CD4-positive, alpha-beta T cell (primary cell): Measurements from ENCODE around the gene INPP4B. TPM values are rescaled to one million over a fixed set of nuclear protein-coding genes. Genes with fewer than 3 reads are reported as not detected.
A peak's percentile ranks its signal among the peaks of the same experiment; 100 is the strongest.

Source experiments
- ATAC-seq: fragments of 200-7000 bp; cut with Tn5 transposase; one replicate; pipeline ENCODE4 v1.10.0; 2022; ENCODE audit warnings: mild to moderate bottlenecking; ENCODE audit not compliant: poor library complexity
- CTCF ChIA-PET: fragments of 350-600 bp; sonication (Branson Sonifier 250); formaldehyde crosslinking; loops from one replicate; lab custom pipeline; 2021; ENCODE audit warnings: antibody characterized with exemption, inconsistent platforms; lab: Charles Lee
- POLR2A ChIA-PET: fragments of 350-600 bp; sonication (Branson Sonifier 250); formaldehyde crosslinking; loops from one replicate; lab custom pipeline; 2021; ENCODE audit warnings: antibody characterized with exemption, inconsistent platforms; lab: Charles Lee
- DNase-seq, 14 experiments: peaks; one replicate each; pipeline ENCODE4 v3.0.0-alpha.2; 2013 to 2020; ENCODE audit warnings: mixed read lengths in 2 of 14
- H3K27ac ChIP-seq, 2 donors: one replicate each; pipeline versions ENCODE4 v1.5.1 to v1.7.0; 2013; ENCODE audit warnings: low read length in 2 of 2, low read depth in 1 of 2, mild to moderate bottlenecking in 1 of 2
- H3K27me3 ChIP-seq, 2 experiments: 1 replicate in 1 of 2; 2 replicates in 1 of 2; pipeline versions ENCODE4 v1.6.1 to v1.7.0; 2013; ENCODE audit warnings: low read length in 2 of 2, control low read depth in 1 of 2, mild to moderate bottlenecking in 1 of 2, moderate library complexity in 1 of 2; ENCODE audit not compliant: insufficient read depth in 2 of 2, control insufficient read depth in 1 of 2
- H3K36me3 ChIP-seq: one replicate; pipeline ENCODE4 v1.6.1; 2013; ENCODE audit warnings: low read length, control low read depth; ENCODE audit not compliant: insufficient read depth
- H3K4me1 ChIP-seq: one replicate; pipeline ENCODE4 v1.6.1; 2013; ENCODE audit warnings: low read length, control low read depth; ENCODE audit not compliant: insufficient read depth
- H3K4me3 ChIP-seq: one replicate; pipeline ENCODE4 v1.5.1; 2013; ENCODE audit warnings: mild to moderate bottlenecking, low read length, moderate library complexity
- H3K9me3 ChIP-seq, 2 experiments: 1 replicate in 1 of 2; 2 replicates in 1 of 2; pipeline versions ENCODE4 v1.6.1 to v1.7.0; 2013; ENCODE audit warnings: low read length in 2 of 2, mild to moderate bottlenecking in 2 of 2, control low read depth in 1 of 2, moderate library complexity in 1 of 2; ENCODE audit not compliant: control insufficient read depth in 1 of 2, insufficient read depth in 1 of 2
- H3K27ac Mint-ChIP-seq: one replicate; pipeline ENCODE4 v1.8.0; 2020; ENCODE audit warnings: mixed read lengths
- H3K27me3 Mint-ChIP-seq: one replicate; pipeline ENCODE4 v1.8.0; 2021; ENCODE audit warnings: mixed read lengths
- H3K36me3 Mint-ChIP-seq: one replicate; pipeline ENCODE4 v1.8.0; 2021; ENCODE audit warnings: low read depth, mixed read lengths
- H3K4me1 Mint-ChIP-seq: one replicate; pipeline ENCODE4 v1.8.0; 2021; ENCODE audit warnings: low read depth, mixed read lengths
- H3K4me3 Mint-ChIP-seq: one replicate; pipeline ENCODE4 v1.8.0; 2020; ENCODE audit warnings: mild to moderate bottlenecking, mixed read lengths
- H3K9me3 Mint-ChIP-seq: one replicate; pipeline ENCODE4 v1.8.0; 2020; ENCODE audit warnings: mixed read lengths
- intact Hi-C, 2 experiments: fragments of 100-400 bp; cut with DNase I in 1 of 2; cut with micrococcal nuclease in 1 of 2; formaldehyde crosslinking; loops; one replicate each; pipeline versions ENCODE4 v1.15.1 to v1.9.0; 2023 to 2025; cut with DNase I, micrococcal nuclease
- total RNA-seq, 174 experiments: library from RNA in 2 of 174; stranded (reverse) in 2 of 174; gene quantifications; one replicate each; pipeline ENCODE4 v1.2.3 and lab custom pipeline; 2021 to 2026
- TF ChIP-seq, protein P1 (sequence below): fragments of 200-600 bp; IDR thresholded peaks from one replicate; pipeline ENCODE4 v1.8.0; 2022; ENCODE audit warnings: antibody characterized with exemption, mild to moderate bottlenecking

Gene INPP4B
- total RNA-seq, 2 experiments from 2014 or later: 50.7 to 53.8 TPM

DNA sequence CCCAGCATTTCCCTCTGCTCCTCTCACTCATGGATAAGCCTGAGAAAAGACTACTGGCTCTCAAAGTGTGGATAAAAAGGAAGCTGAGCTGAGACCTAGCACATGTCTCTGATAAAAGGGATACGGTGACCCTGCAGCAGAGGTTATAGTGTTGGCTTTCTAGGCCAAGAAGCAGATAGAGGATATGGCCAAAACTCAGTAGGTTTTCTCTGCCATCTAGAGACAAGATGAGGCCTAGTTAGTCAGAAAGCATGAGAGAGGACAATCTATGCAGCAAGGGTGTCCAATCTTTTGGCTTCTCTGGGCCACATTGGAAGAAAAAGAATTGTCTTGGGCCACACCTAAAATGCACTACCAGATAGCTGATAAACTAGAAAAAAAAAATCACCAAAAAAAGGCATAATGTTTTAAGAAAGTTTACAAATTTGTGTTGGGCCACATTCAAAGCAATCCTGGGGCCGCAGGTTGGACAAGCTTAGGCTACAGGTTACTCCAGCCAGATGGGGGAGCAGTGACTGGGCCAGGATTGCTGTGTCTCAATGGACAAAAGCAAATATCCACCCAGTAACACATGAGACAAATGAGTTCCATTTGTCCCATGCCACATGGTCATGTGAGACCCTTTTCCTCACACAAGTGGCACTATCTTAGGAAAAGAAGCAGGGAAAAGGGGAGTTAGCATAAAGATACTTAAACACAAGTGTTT, 411.4 kb downstream of the INPP4B start:
- H3K27ac ChIP-seq: no peak overlapping the region
- peaks cover 3% of the 10 kb centered on the region for H3K9me3 Mint-ChIP-seq
- no peaks in the 10 kb centered on the region for H3K27me3 ChIP-seq
- peaks cover 22% of the 10 kb centered on the region for H3K4me1 Mint-ChIP-seq
- H3K4me3 ChIP-seq: no peak overlapping the region
- H3K9me3 ChIP-seq: no peaks in the 10 kb centered on the region
- no peak overlapping the region for H3K27ac Mint-ChIP-seq
- H3K36me3 ChIP-seq: no peaks in the 10 kb centered on the region
- H3K4me1 ChIP-seq: no peaks in the 10 kb centered on the region
- ChIA-PET CTCF (interaction anchor here (0.6 to 1.1 kb wide), 2 partner anchors 17 to 18 kb away, joined by 3 read pairs; no protein-coding TSS in a partner anchor), POLR2A (interaction anchor here (0.6 kb wide), 2 partner anchors 175 to 268 kb away, joined by 3 to 5 read pairs; no protein-coding TSS in a partner anchor)
- DNase-seq (peak in 3 of 14 experiments; percentile 17 to 48 (median 43)), ATAC-seq (no peak)
- no peaks in the 10 kb centered on the region for H3K36me3 Mint-ChIP-seq
- TF ChIP-seq, protein P1, sequence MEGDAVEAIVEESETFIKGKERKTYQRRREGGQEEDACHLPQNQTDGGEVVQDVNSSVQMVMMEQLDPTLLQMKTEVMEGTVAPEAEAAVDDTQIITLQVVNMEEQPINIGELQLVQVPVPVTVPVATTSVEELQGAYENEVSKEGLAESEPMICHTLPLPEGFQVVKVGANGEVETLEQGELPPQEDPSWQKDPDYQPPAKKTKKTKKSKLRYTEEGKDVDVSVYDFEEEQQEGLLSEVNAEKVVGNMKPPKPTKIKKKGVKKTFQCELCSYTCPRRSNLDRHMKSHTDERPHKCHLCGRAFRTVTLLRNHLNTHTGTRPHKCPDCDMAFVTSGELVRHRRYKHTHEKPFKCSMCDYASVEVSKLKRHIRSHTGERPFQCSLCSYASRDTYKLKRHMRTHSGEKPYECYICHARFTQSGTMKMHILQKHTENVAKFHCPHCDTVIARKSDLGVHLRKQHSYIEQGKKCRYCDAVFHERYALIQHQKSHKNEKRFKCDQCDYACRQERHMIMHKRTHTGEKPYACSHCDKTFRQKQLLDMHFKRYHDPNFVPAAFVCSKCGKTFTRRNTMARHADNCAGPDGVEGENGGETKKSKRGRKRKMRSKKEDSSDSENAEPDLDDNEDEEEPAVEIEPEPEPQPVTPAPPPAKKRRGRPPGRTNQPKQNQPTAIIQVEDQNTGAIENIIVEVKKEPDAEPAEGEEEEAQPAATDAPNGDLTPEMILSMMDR: no peak
- H3K27me3 Mint-ChIP-seq: no peaks in the 10 kb centered on the region
- intact Hi-C loops: loop anchor here in 1 of 2 experiments (10.0 kb wide), 2 partner anchors 310 to 410 kb away; partner anchors contain the start of gene INPP4B
- no peak overlapping the region for H3K4me3 Mint-ChIP-seq

DNA sequence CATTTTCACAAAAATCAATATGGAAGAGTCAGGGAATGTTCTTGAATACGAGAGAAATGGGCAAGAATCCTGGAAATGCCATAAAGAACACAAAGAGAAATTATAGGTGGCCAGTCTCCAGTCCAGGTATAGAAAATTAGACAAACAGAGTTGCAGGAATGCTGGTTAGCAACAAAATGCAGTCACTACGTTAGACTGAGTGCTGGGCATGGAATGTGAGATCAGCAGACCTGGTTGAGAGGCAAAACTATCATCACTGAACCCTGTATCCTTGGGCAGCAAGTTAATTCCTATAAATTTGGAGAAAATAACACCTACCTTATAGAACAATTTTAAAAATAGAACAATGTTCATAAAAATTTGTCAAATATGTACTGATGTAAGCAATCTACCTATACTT, 417.4 kb downstream of the INPP4B start:
- H3K4me1 Mint-ChIP-seq: peaks cover 20% of the 10 kb centered on the region
- no peak for ATAC-seq
- no peak overlapping the region for H3K4me3 Mint-ChIP-seq
- Histone ChIP-seq H3K4me1 (no peaks in the 10 kb centered on the region), H3K27ac (no peak overlapping the region), H3K27me3 (no peaks in the 10 kb centered on the region), H3K36me3 (no peaks in the 10 kb centered on the region), H3K9me3 (no peaks in the 10 kb centered on the region), H3K4me3 (no peak overlapping the region)
- H3K27ac Mint-ChIP-seq: no peak overlapping the region
- H3K27me3 Mint-ChIP-seq: no peaks in the 10 kb centered on the region
- no peaks in the 10 kb centered on the region for H3K36me3 Mint-ChIP-seq
- intact Hi-C loops: no loop called here
- H3K9me3 Mint-ChIP-seq: peaks cover 2% of the 10 kb centered on the region
- ChIA-PET CTCF (no interaction called here), POLR2A (interaction anchor here (0.6 to 2.0 kb wide), 2 partner anchors 12 to 26 kb away, joined by 4 to 5 read pairs; no protein-coding TSS in a partner anchor)
- no peak for DNase-seq
- TF ChIP-seq, protein P1: no peak

DNA sequence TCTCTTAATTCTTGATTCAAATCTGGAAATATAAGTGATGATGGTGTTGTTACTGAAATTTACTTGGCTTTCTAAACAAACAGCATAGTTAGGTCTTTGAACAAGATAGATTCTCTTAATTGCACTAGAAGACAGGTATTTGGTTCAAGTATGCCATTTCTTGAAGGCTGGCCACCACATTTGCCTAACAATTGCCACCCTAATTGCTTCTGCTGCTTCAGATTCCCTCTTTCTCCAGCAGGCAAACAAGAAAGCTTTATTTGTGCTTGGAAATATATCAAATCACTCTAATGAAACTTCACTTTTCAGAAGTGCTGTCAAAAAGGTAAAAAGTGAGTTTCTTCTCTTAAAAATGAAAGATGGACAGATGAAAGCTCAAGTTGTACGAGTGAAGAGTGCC, 418.6 kb downstream of the INPP4B start:
- Mint-ChIP-seq H3K4me3 (no peak overlapping the region), H3K4me1 (peaks cover 11% of the 10 kb centered on the region), H3K27ac (no peak overlapping the region), H3K36me3 (no peaks in the 10 kb centered on the region), H3K27me3 (no peaks in the 10 kb centered on the region), H3K9me3 (peaks cover 2% of the 10 kb centered on the region)
- POLR2A ChIA-PET: interaction anchor here (0.7 to 2.0 kb wide), 3 partner anchors 11 to 262 kb away, joined by 3 to 5 read pairs (median 3); no protein-coding TSS in a partner anchor
- H3K9me3 ChIP-seq: no peaks in the 10 kb centered on the region
- CTCF ChIA-PET: no interaction called here
- H3K4me1 ChIP-seq: no peaks in the 10 kb centered on the region
- H3K27ac ChIP-seq: no peak overlapping the region
- ATAC-seq (no peak), DNase-seq (no peak)
- H3K36me3 ChIP-seq: no peaks in the 10 kb centered on the region
- no peaks in the 10 kb centered on the region for H3K27me3 ChIP-seq
- TF ChIP-seq, protein P1: no peak
- no peak overlapping the region for H3K4me3 ChIP-seq
- intact Hi-C loops: no loop called here
